PC-3 (cell line): ENCODE data around the gene PIGT. TPM values are rescaled to one million over a fixed set of nuclear protein-coding genes. Genes with fewer than 3 reads are reported as not detected.
A peak's percentile ranks its signal among the peaks of the same experiment; 100 is the strongest.

Experiments
- ATAC-seq: fragments of 200-7000 bp; cut with Tn5 transposase; 2 replicates; pipeline ENCODE4 v1.9.1; 2020; ENCODE audit warnings: mild to moderate bottlenecking, moderate library complexity
- BruUV-seq: library from RNA; stranded (reverse); fragments of 400-500 nt; replicated peaks from 2 replicates; lab custom pipeline; 2021; lab: Mats Ljungman, UMichigan
- CTCF ChIA-PET: fragments of 300-600 bp; sonication (Branson Sonifier 250); formaldehyde crosslinking; loops from one replicate; lab custom pipeline; 2022; ENCODE audit warnings: antibody characterized with exemption; lab: Charles Lee
- POLR2A ChIA-PET: fragments of 300-600 bp; sonication (Branson Sonifier 250); formaldehyde crosslinking; loops from one replicate; lab custom pipeline; 2022; ENCODE audit warnings: antibody characterized with exemption; ENCODE audit not compliant: unreplicated experiment; lab: Charles Lee
- DNase-seq: peaks from one replicate; pipeline ENCODE4 v3.0.0-alpha.2; 2015
- H2AFZ ChIP-seq: fragments of 300-600 bp; sonication (generic); 2 replicates; pipeline ENCODE4 v1.6.0; 2016; ENCODE audit warnings: antibody characterized with exemption, low read length
- H3F3A ChIP-seq: fragments of 300-600 bp; sonication (generic); one replicate; pipeline ENCODE4 v1.6.0; 2017; ENCODE audit warnings: antibody characterized with exemption, low read length, control low read depth, mild to moderate bottlenecking; ENCODE audit not compliant: unreplicated experiment
- H3K27ac ChIP-seq: fragments of 300-600 bp; sonication (generic); 2 replicates; pipeline ENCODE4 v1.5.1; 2016; ENCODE audit warnings: mild to moderate bottlenecking, low read length
- H3K27me3 ChIP-seq: fragments of 300-600 bp; sonication (generic); 2 replicates; pipeline ENCODE4 v1.6.1; 2016; ENCODE audit warnings: low read length, mixed read lengths
- H3K36me3 ChIP-seq: fragments of 300-600 bp; sonication (generic); 2 replicates; pipeline ENCODE4 v1.6.1; 2016; ENCODE audit warnings: low read depth, mixed run types, low read length, mixed read lengths
- H3K4me1 ChIP-seq: fragments of 300-600 bp; sonication (generic); 2 replicates; pipeline ENCODE4 v1.5.1; 2016; ENCODE audit warnings: low read length; ENCODE audit not compliant: insufficient read depth
- H3K4me2 ChIP-seq: fragments of 300-600 bp; sonication (generic); 2 replicates; pipeline ENCODE4 v1.6.0; 2016; ENCODE audit warnings: low read length
- H3K4me3 ChIP-seq: fragments of 300-600 bp; sonication (generic); 2 replicates; pipeline ENCODE4 v1.5.1; 2016; ENCODE audit warnings: mild to moderate bottlenecking, low read length, mixed read lengths
- H3K79me2 ChIP-seq: fragments of 300-600 bp; sonication (generic); 2 replicates; pipeline ENCODE4 v1.6.1; 2017; ENCODE audit warnings: low read length, mixed read lengths
- H3K9ac ChIP-seq: fragments of 300-600 bp; sonication (generic); 2 replicates; pipeline ENCODE4 v1.6.0; 2016; ENCODE audit warnings: mild to moderate bottlenecking, low read length
- H3K9me2 ChIP-seq: fragments of 300-600 bp; sonication (generic); replicated peaks from 2 replicates; pipeline ENCODE4 v1.6.1; 2016; ENCODE audit warnings: mixed run types, low read length, mixed read lengths
- H3K9me3 ChIP-seq: fragments of 300-600 bp; sonication (generic); 2 replicates; pipeline ENCODE4 v1.6.1; 2016; ENCODE audit warnings: low read length, mixed read lengths
- H4K20me1 ChIP-seq: fragments of 300-600 bp; sonication (generic); 2 replicates; pipeline ENCODE4 v1.6.1; 2016; ENCODE audit warnings: low read length, mixed read lengths
- CTCF ChIP-seq: fragments of 300-600 bp; sonication (generic); conservative IDR thresholded peaks from 2 replicates; pipeline ENCODE4 v1.5.1; 2017; ENCODE audit warnings: antibody characterized with exemption, low read depth, mild to moderate bottlenecking, low read length
- EZH2 ChIP-seq: fragments of 300-600 bp; sonication (generic); IDR thresholded peaks from one replicate; pipeline ENCODE4 v1.6.1; 2017; ENCODE audit warnings: antibody characterized with exemption, mild to moderate bottlenecking, low read length; ENCODE audit not compliant: unreplicated experiment
- EZH2phosphoT487 ChIP-seq: fragments of 300-600 bp; sonication (generic); IDR thresholded peaks from 2 replicates; pipeline ENCODE4 v1.6.1; 2018; ENCODE audit warnings: mild to moderate bottlenecking, antibody characterized with exemption, low read length, borderline replicate concordance
- intact Hi-C: fragments of 100-400 bp; cut with micrococcal nuclease; formaldehyde crosslinking; loops from 2 replicates; pipeline ENCODE4 v1.9.0; 2023
- total RNA-seq: library from RNA; depleted of rRNA; stranded (reverse); fragments of >200 nt; gene quantifications from 2 replicates; pipeline ENCODE4 v1.2.3, GENCODE V29; 2014

PIGT gene
- total RNA-seq, 1 experiment from 2014 or later = 129 TPM

- intact Hi-C loops = no loop called here
These were observed 43.1 kb upstream of the PIGT start for GRCh38 chr20:45372646-45373352.

GRCh38 chr20:45373353-45374100, 42.4 kb upstream of the PIGT start:
- no peaks in the 10 kb centered on the region for H3K9me2 ChIP-seq
- H3K4me1 ChIP-seq = no peaks in the 10 kb centered on the region; the same call in 1 of the 2 replicates
- BruUV-seq = no TSS peak
- no peaks in the 10 kb centered on the region for H4K20me1 ChIP-seq
- H3K27me3 ChIP-seq = no peaks in the 10 kb centered on the region
- H3K9ac ChIP-seq = no peak overlapping the region
- H2AFZ ChIP-seq = no peak overlapping the region
- peak overlapping the region; percentile 23; the same call in 1 of the 2 replicates for H3K4me3 ChIP-seq
- H3K27ac ChIP-seq = no peak overlapping the region
- H3K36me3 ChIP-seq = peaks cover 11% of the 10 kb centered on the region; the same call in 1 of the 2 replicates
- TF ChIP-seq CTCF = peak; percentile 97
- TF ChIP-seq EZH2 = no peak
- TF ChIP-seq EZH2phosphoT487 = no peak
- no peaks in the 10 kb centered on the region for H3F3A ChIP-seq
- H3K9me3 ChIP-seq = no peaks in the 10 kb centered on the region
- intact Hi-C loops = loop anchor here (1.0 kb wide), 1 partner anchor 63 kb away; no protein-coding TSS in a partner anchor
- H3K79me2 ChIP-seq = no peaks in the 10 kb centered on the region
- ATAC-seq (peak; percentile 94), DNase-seq (peak; percentile 93)
- peak overlapping the region; percentile 61 for H3K4me2 ChIP-seq
- POLR2A ChIA-PET = interaction anchor here (0.6 kb wide), 1 partner anchor 46 kb away, joined by 6 read pairs; no protein-coding TSS in a partner anchor
- CTCF ChIA-PET = interaction anchor here (0.6 to 2.1 kb wide), 16 partner anchors 9 to 398 kb away, joined by 3 to 80 read pairs (median 5); partner anchors contain the start of gene SYS1

More at GRCh38 chr20:45372646-45373352, 43.1 kb upstream of the PIGT start:
- no peaks in the 10 kb centered on the region for H3K79me2 ChIP-seq
- no peak overlapping the region for H3K9ac ChIP-seq
- TF ChIP-seq CTCF = no peak
- TF ChIP-seq EZH2phosphoT487 = no peak
- TF ChIP-seq EZH2 = no peak
- H3K4me2 ChIP-seq = no peak overlapping the region
- no peaks in the 10 kb centered on the region for H3F3A ChIP-seq
- H3K4me1 ChIP-seq = no peaks in the 10 kb centered on the region; the same call in 1 of the 2 replicates
- ChIA-PET CTCF (interaction anchor here (0.6 to 2.1 kb wide), 6 partner anchors 10 to 77 kb away, joined by 5 to 80 read pairs (median 8); partner anchors contain the start of gene SYS1), POLR2A (no interaction called here)
- peaks cover 18% of the 10 kb centered on the region; the same call in 1 of the 2 replicates for H3K36me3 ChIP-seq
- no peak overlapping the region for H3K4me3 ChIP-seq
- ATAC-seq = no peak
- DNase-seq = no peak
- no peaks in the 10 kb centered on the region for H3K9me2 ChIP-seq
- BruUV-seq = no TSS peak
- no peak overlapping the region for H2AFZ ChIP-seq
- no peak overlapping the region for H3K27ac ChIP-seq
- no peaks in the 10 kb centered on the region for H3K9me3 ChIP-seq
- H4K20me1 ChIP-seq = no peaks in the 10 kb centered on the region
- no peaks in the 10 kb centered on the region for H3K27me3 ChIP-seq
